ENCODE measurements around the gene SLC10A7. TPM values are rescaled to one million over a fixed set of nuclear protein-coding genes. Genes with fewer than 3 reads are reported as not detected.

Gene SLC10A7
- total RNA-seq, 1 donor, result 9.0 TPM

GRCh38 chr4:146508229-146508939, 13.4 kb downstream of the SLC10A7 start:
- no peak overlapping the region for H3K4me2 ChIP-seq (ENCODE audit: insufficient read depth, low read length)
- TF ChIP-seq CTCF (IDR thresholded peaks at IDR 0.05; ENCODE audit: extremely low read depth, low read depth, low read length), result no peak

GRCh38 chr4:146507632-146508031, 14.1 kb downstream of the SLC10A7 start:
- H3K27ac ChIP-seq (ENCODE audit: low read depth, low read length), result no peak overlapping the region
- H3K79me2 ChIP-seq (ENCODE audit: insufficient read depth, low read length), result no peaks in the 10 kb centered on the region
- TF ChIP-seq CTCF (IDR thresholded peaks at IDR 0.05; ENCODE audit: extremely low read depth, low read depth, low read length), result no peak
- no peaks in the 10 kb centered on the region for H4K20me1 ChIP-seq (ENCODE audit: insufficient read depth, low read length)
- peaks cover 5% of the 10 kb centered on the region for H3K36me3 ChIP-seq (ENCODE audit: insufficient read depth, low read length)
- no peaks in the 10 kb centered on the region for H3K4me1 ChIP-seq (ENCODE audit: insufficient read depth, low read length)
- no peak overlapping the region for H2AFZ ChIP-seq (ENCODE audit: low read length)
- H3K27me3 ChIP-seq (ENCODE audit: insufficient read depth, low read length), result no peaks in the 10 kb centered on the region
- no peak for DNase-seq (ENCODE audit: insufficient read length, low spot score, missing footprints)
- H3K9me3 ChIP-seq (ENCODE audit: low read depth, low read length), result no peaks in the 10 kb centered on the region
- H3K4me2 ChIP-seq (ENCODE audit: insufficient read depth, low read length), result no peak overlapping the region
- H3K4me3 ChIP-seq (ENCODE audit: insufficient read depth, low read length), result no peak overlapping the region

More at GRCh38 chr4:146508229-146508939, 13.4 kb downstream of the SLC10A7 start:
- no peaks in the 10 kb centered on the region for H3K9me3 ChIP-seq (ENCODE audit: low read depth, low read length)
- H3K27ac ChIP-seq (ENCODE audit: low read depth, low read length), result no peak overlapping the region
- H3K79me2 ChIP-seq (ENCODE audit: insufficient read depth, low read length), result no peaks in the 10 kb centered on the region
- peak; percentile 42 for DNase-seq (ENCODE audit: insufficient read length, low spot score, missing footprints)
- peaks cover 1% of the 10 kb centered on the region for H3K36me3 ChIP-seq (ENCODE audit: insufficient read depth, low read length)
- H3K27me3 ChIP-seq (ENCODE audit: insufficient read depth, low read length), result no peaks in the 10 kb centered on the region
- no peaks in the 10 kb centered on the region for H3K4me1 ChIP-seq (ENCODE audit: insufficient read depth, low read length)
- no peak overlapping the region for H3K4me3 ChIP-seq (ENCODE audit: insufficient read depth, low read length)
- H4K20me1 ChIP-seq (ENCODE audit: insufficient read depth, low read length), result no peaks in the 10 kb centered on the region
- no peak overlapping the region for H2AFZ ChIP-seq (ENCODE audit: low read length)

- H2AFZ ChIP-seq (ENCODE audit: low read length), result no peak overlapping the region
- no peaks in the 10 kb centered on the region for H3K79me2 ChIP-seq (ENCODE audit: insufficient read depth, low read length)
- H4K20me1 ChIP-seq (ENCODE audit: insufficient read depth, low read length), result no peaks in the 10 kb centered on the region
- DNase-seq (ENCODE audit: insufficient read length, low spot score, missing footprints), result no peak
- H3K4me1 ChIP-seq (ENCODE audit: insufficient read depth, low read length), result no peaks in the 10 kb centered on the region
- H3K9me3 ChIP-seq (ENCODE audit: low read depth, low read length), result no peaks in the 10 kb centered on the region
- H3K36me3 ChIP-seq (ENCODE audit: insufficient read depth, low read length), result peaks cover 5% of the 10 kb centered on the region
- no peak for TF ChIP-seq CTCF (IDR thresholded peaks at IDR 0.05; ENCODE audit: extremely low read depth, low read depth, low read length)
- H3K4me3 ChIP-seq (ENCODE audit: insufficient read depth, low read length), result no peak overlapping the region
- H3K4me2 ChIP-seq (ENCODE audit: insufficient read depth, low read length), result no peak overlapping the region
- H3K27me3 ChIP-seq (ENCODE audit: insufficient read depth, low read length), result no peaks in the 10 kb centered on the region
- no peak overlapping the region for H3K27ac ChIP-seq (ENCODE audit: low read depth, low read length)
These were observed 15.5 kb downstream of the SLC10A7 start for GRCh38 chr4:146506272-146506671.

GRCh38 chr4:146500216-146500615, 21.5 kb downstream of the SLC10A7 start:
- H3K4me3 ChIP-seq (ENCODE audit: insufficient read depth, low read length), result no peak overlapping the region
- no peak overlapping the region for H3K4me2 ChIP-seq (ENCODE audit: insufficient read depth, low read length)
- no peak for DNase-seq (ENCODE audit: insufficient read length, low spot score, missing footprints)
- no peak overlapping the region for H2AFZ ChIP-seq (ENCODE audit: low read length)
- H3K4me1 ChIP-seq (ENCODE audit: insufficient read depth, low read length), result peaks cover 5% of the 10 kb centered on the region
- H3K27me3 ChIP-seq (ENCODE audit: insufficient read depth, low read length), result no peaks in the 10 kb centered on the region
- H3K79me2 ChIP-seq (ENCODE audit: insufficient read depth, low read length), result no peaks in the 10 kb centered on the region
- no peaks in the 10 kb centered on the region for H4K20me1 ChIP-seq (ENCODE audit: insufficient read depth, low read length)
- peaks cover 8% of the 10 kb centered on the region for H3K36me3 ChIP-seq (ENCODE audit: insufficient read depth, low read length)
- H3K27ac ChIP-seq (ENCODE audit: low read depth, low read length), result no peak overlapping the region
- no peaks in the 10 kb centered on the region for H3K9me3 ChIP-seq (ENCODE audit: low read depth, low read length)
- TF ChIP-seq CTCF (IDR thresholded peaks at IDR 0.05; ENCODE audit: extremely low read depth, low read depth, low read length), result no peak
